H1 (cell line): ENCODE results near the gene HAVCR2. TPM values are rescaled to one million over a fixed set of nuclear protein-coding genes. Genes with fewer than 3 reads are reported as not detected.

ENCODE experiments used
- CTCF ChIA-PET: fragments of 300-600 bp; sonication (Branson Sonifier 250); formaldehyde crosslinking; loops from one replicate; lab custom pipeline; 2021; ENCODE audit not compliant: partially characterized antibody; lab: Charles Lee
- POLR2A ChIA-PET: fragments of 300-600 bp; sonication (Branson Sonifier 250); formaldehyde crosslinking; loops from one replicate; lab custom pipeline; 2021; ENCODE audit warnings: inconsistent platforms; ENCODE audit not compliant: partially characterized antibody; lab: Charles Lee
- DNase-seq, 2 experiments: peaks; one replicate each; pipeline versions ENCODE4 v3.0.0 to v3.0.0-alpha.2; 2010 to 2022; ENCODE audit warnings: low spot score in 2 of 2, low read depth in 1 of 2, mixed read lengths in 1 of 2
- FAIRE-seq: peaks from 2 replicates; lab custom pipeline; 2011; peaks lifted over from hg19 to GRCh38; lab: Jason Lieb, UNC
- H2AFZ ChIP-seq: 2 replicates; pipeline ENCODE4 v1.8.1; 2012; ENCODE audit warnings: low read length, inconsistent platforms
- H2AK5ac ChIP-seq: 2 replicates; pipeline ENCODE4 v1.6.1; 2013; ENCODE audit warnings: low read depth, low read length
- H2BK120ac ChIP-seq: replicated peaks from 2 replicates; pipeline ENCODE3; 2013; ENCODE audit warnings: low read depth, low read length, inconsistent platforms
- H2BK12ac ChIP-seq: 2 replicates; pipeline ENCODE4 v1.6.1; 2013; ENCODE audit warnings: low read depth, low read length
- H2BK15ac ChIP-seq: 2 replicates; pipeline ENCODE4 v1.6.1; 2013; ENCODE audit warnings: low read length
- H2BK20ac ChIP-seq: 2 replicates; pipeline ENCODE4 v1.6.1; 2013; ENCODE audit warnings: low read length
- H2BK5ac ChIP-seq: 2 replicates; pipeline ENCODE4 v1.6.1; 2013; ENCODE audit warnings: low read depth, low read length
- H3K14ac ChIP-seq: 2 replicates; pipeline ENCODE4 v1.6.1; 2013; ENCODE audit warnings: inconsistent platforms; ENCODE audit not compliant: insufficient read length
- H3K18ac ChIP-seq: 2 replicates; pipeline ENCODE4 v1.6.1; 2013; ENCODE audit warnings: low read length; ENCODE audit errors: extremely low read depth
- H3K23ac ChIP-seq: 2 replicates; pipeline ENCODE4 v1.6.1; 2013; ENCODE audit warnings: inconsistent platforms; ENCODE audit not compliant: insufficient read length
- H3K23me2 ChIP-seq: 2 replicates; pipeline ENCODE4 v1.6.1; 2013; ENCODE audit warnings: low read depth, low read length
- H3K27ac ChIP-seq: 2 replicates; pipeline ENCODE4 v1.6.1; 2011; ENCODE audit warnings: low read depth, low read length, inconsistent platforms
- H3K27me3 ChIP-seq, 4 experiments: replicated peaks in 1 of 4; 1 replicate in 1 of 4; 2 replicates in 3 of 4; pipeline versions ENCODE4 v1.6.1 to v1.8.1; 2011 to 2013; ENCODE audit warnings: low read length in 3 of 4, mild to moderate bottlenecking in 3 of 4, inconsistent platforms in 2 of 4, mixed read lengths in 2 of 4, moderate library complexity in 1 of 4; ENCODE audit not compliant: control insufficient read depth in 3 of 4, insufficient read depth in 3 of 4; ENCODE audit errors: extremely low read depth in 1 of 4
- H3K36me3 ChIP-seq, 4 experiments: 2 replicates each; pipeline versions ENCODE4 v1.6.1 to v1.8.1; 2011 to 2013; ENCODE audit warnings: mild to moderate bottlenecking in 4 of 4, low read length in 3 of 4, moderate library complexity in 2 of 4, control low read depth in 1 of 4, inconsistent platforms in 1 of 4; ENCODE audit not compliant: insufficient read depth in 4 of 4, control insufficient read depth in 2 of 4
- H3K4ac ChIP-seq: replicated peaks from 2 replicates; pipeline ENCODE3; 2013; ENCODE audit warnings: low read length, low read depth, mixed read lengths, inconsistent platforms; ENCODE audit not compliant: insufficient read length
- H3K4me1 ChIP-seq, 4 experiments: replicated peaks in 1 of 4; 1 replicate in 1 of 4; 2 replicates in 3 of 4; pipeline versions ENCODE4 v1.6.1 to v1.8.1; 2011 to 2013; ENCODE audit warnings: low read length in 3 of 4, inconsistent platforms in 2 of 4, mixed read lengths in 1 of 4; ENCODE audit not compliant: insufficient read depth in 4 of 4, control insufficient read depth in 3 of 4
- H3K4me2 ChIP-seq, 2 experiments: 2 replicates each; pipeline versions ENCODE4 v1.6.1 to v1.8.1; 2011 to 2013; ENCODE audit warnings: low read depth in 2 of 2, low read length in 2 of 2, control low read depth in 1 of 2, inconsistent platforms in 1 of 2, mild to moderate bottlenecking in 1 of 2; ENCODE audit not compliant: insufficient read depth in 1 of 2
- H3K4me3 ChIP-seq, 4 experiments: fragments of 200-600, 300-600 bp in 1 of 4; sonication (generic), shearing (Covaris generic), sonication (Bioruptor Twin) in 1 of 4; 2 replicates each; pipeline versions ENCODE4 v1.5.1 to v1.8.1; 2011 to 2016; ENCODE audit warnings: low read length in 4 of 4, low read depth in 3 of 4, control low read depth in 2 of 4, inconsistent platforms in 2 of 4, mild to moderate bottlenecking in 2 of 4, mixed read lengths in 1 of 4, moderate library complexity in 1 of 4; ENCODE audit not compliant: insufficient read depth in 2 of 4; ENCODE audit errors: extremely low read depth in 1 of 4
- H3K56ac ChIP-seq: replicated peaks from 2 replicates; pipeline ENCODE3; 2013; ENCODE audit warnings: low read depth, mild to moderate bottlenecking, mixed read lengths, low read length, inconsistent platforms; ENCODE audit not compliant: insufficient read length
- H3K79me1 ChIP-seq: 2 replicates; pipeline ENCODE4 v1.6.1; 2013; ENCODE audit warnings: low read depth, low read length, control low read depth
- H3K79me2 ChIP-seq, 2 experiments: 2 replicates each; pipeline versions ENCODE4 v1.6.1 to v1.8.1; 2012 to 2013; ENCODE audit warnings: low read length in 2 of 2, mild to moderate bottlenecking in 2 of 2, inconsistent platforms in 1 of 2; ENCODE audit not compliant: insufficient read depth in 2 of 2, control insufficient read depth in 1 of 2
- H3K9ac ChIP-seq, 4 experiments: replicated peaks in 1 of 4; 1 replicate in 1 of 4; 2 replicates in 3 of 4; pipeline versions ENCODE4 v1.6.1 to v1.8.1; 2011 to 2013; ENCODE audit warnings: low read depth in 3 of 4, low read length in 3 of 4, control low read depth in 2 of 4, mild to moderate bottlenecking in 2 of 4, moderate library complexity in 2 of 4, inconsistent platforms in 1 of 4; ENCODE audit errors: extremely low read depth in 1 of 4
- H3K9me3 ChIP-seq, 2 experiments: 2 replicates each; pipeline versions ENCODE4 v1.6.1 to v1.8.1; 2012 to 2013; ENCODE audit warnings: mild to moderate bottlenecking in 2 of 2, moderate library complexity in 2 of 2, control low read depth in 1 of 2, inconsistent platforms in 1 of 2, low read depth in 1 of 2, low read length in 1 of 2, mixed read lengths in 1 of 2; ENCODE audit not compliant: insufficient read depth in 2 of 2
- H4K20me1 ChIP-seq, 2 experiments: replicated peaks in 1 of 2; 2 replicates each; pipeline versions ENCODE3 to v1.8.1; 2011 to 2013; ENCODE audit warnings: inconsistent platforms in 2 of 2, low read length in 2 of 2, mild to moderate bottlenecking in 1 of 2; ENCODE audit not compliant: insufficient read depth in 2 of 2, control insufficient read depth in 1 of 2
- H4K5ac ChIP-seq: 2 replicates; pipeline ENCODE4 v1.6.1; 2013; ENCODE audit warnings: low read length, low read depth, mixed read lengths, inconsistent platforms; ENCODE audit not compliant: insufficient read length
- H4K8ac ChIP-seq: 2 replicates; pipeline ENCODE4 v1.8.0; 2013; ENCODE audit warnings: mild to moderate bottlenecking, moderate library complexity, low read length, inconsistent platforms; ENCODE audit not compliant: insufficient read depth; ENCODE audit errors: extremely low read depth
- H4K91ac ChIP-seq: replicated peaks from 2 replicates; pipeline ENCODE3; 2013; ENCODE audit warnings: low read length, mixed read lengths, inconsistent platforms; ENCODE audit not compliant: insufficient read length
- WGBS, 2 experiments: shearing (Covaris generic) in 1 of 2; methylation state at CpG; one replicate each; pipeline versions ENCODE4 v1.1.6 to v1.1.7; 2013 to 2015; ENCODE audit warnings: low lambda C conversion rate in 2 of 2, mixed read lengths in 2 of 2, inconsistent platforms in 1 of 2, low coverage in 1 of 2, missing lambda C conversion rate in 1 of 2; ENCODE audit not compliant: insufficient replicate concordance in 2 of 2, insufficient coverage in 1 of 2, insufficient read length in 1 of 2; ENCODE audit errors: extremely low coverage in 1 of 2, missing lambda C conversion rate in 1 of 2; 5-methylcytosine and 5-hydroxymethylcytosine counted together
- polyA plus RNA-seq, 7 experiments: library from polyadenylated mRNA; depleted of rRNA in 3 of 7; stranded (reverse) in 5 of 7; unstranded in 2 of 7; fragments of >200 nt in 5 of 7; fragments of 200-250 nt in 2 of 7; gene quantifications; 1 replicate in 5 of 7; 2 replicates in 1 of 7; 4 replicates in 1 of 7; pipeline versions ENCODE4 v1.2.1 to v1.2.3, GENCODE V29; 2011 to 2013; ENCODE audit warnings: missing spikeins in 2 of 7, mixed read lengths in 2 of 7
- total RNA-seq: library from RNA; stranded (reverse); fragmentation: NEBNext Ultra II Directional; extraction: Animal tissue kit (Norgen Biotek cat#: 25700); gene quantifications from 2 replicates; pipeline ENCODE4 v1.2.1, GENCODE V29; 2021

HAVCR2 gene
- total and polyA plus RNA-seq, 2 of the 8 experiments (the other 6 are each of a cell fraction or from before 2014, with no cell fraction given) = 0.03 TPM; not detected in 1

DNA sequence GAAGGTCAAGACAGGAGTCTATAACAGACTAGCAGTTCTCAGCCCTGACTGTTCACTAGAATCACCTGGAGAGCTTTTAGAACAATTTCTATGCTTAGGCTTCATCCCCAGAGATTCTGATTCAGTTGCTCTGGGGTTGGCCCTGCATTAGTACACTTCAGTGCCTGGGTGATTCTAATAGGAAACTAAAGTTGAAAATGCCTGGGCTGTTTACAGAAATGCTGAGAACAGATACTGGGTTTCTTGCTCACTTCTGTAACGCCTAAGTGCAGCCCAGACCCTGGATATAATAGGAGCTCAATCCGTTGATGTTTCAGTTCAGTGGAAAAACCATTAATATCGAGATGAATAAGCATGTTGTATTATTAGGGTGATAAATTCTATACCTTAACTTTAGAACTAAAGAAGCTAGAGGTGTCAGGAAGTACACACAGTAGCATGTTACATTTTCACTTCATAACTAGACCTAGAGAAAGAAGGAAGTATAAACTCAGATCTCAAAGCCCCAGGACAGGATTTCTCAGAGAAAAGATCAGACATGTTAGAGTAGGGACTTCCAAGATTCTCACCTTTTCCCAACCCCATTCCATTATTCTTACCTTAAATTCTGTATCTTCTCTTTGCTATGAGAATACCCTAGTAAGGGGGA lies 20.4 kb downstream of the HAVCR2 start:
- Histone ChIP-seq H4K5ac (no peak overlapping the region), H2BK5ac (no peak overlapping the region), H2BK12ac (no peak overlapping the region), H3K27me3 (no peaks in the 10 kb centered on the region), H3K79me2 (no peaks in the 10 kb centered on the region), H3K36me3 (no peaks in the 10 kb centered on the region), H3K4me2 (no peak overlapping the region), H3K9ac (no peak overlapping the region), H2BK20ac (no peak overlapping the region), H2BK120ac (no peak overlapping the region), H3K56ac (no peak overlapping the region), H2AK5ac (no peak overlapping the region), H3K4me1 (no peaks in the 10 kb centered on the region), H3K4ac (no peak overlapping the region), H4K91ac (no peak overlapping the region), H3K18ac (no peak overlapping the region), H3K27ac (no peak overlapping the region), H3K4me3 (no peak overlapping the region), H3K79me1 (no peaks in the 10 kb centered on the region), H2BK15ac (no peak overlapping the region), H2AFZ (no peak overlapping the region), H3K14ac (no peak overlapping the region), H3K9me3 (no peaks in the 10 kb centered on the region), H3K23ac (no peak overlapping the region), H3K23me2 (no peaks in the 10 kb centered on the region), H4K20me1 (no peaks in the 10 kb centered on the region), H4K8ac (no peak overlapping the region)
- DNase-seq (no peak), FAIRE-seq (no peak)
- WGBS, 2 experiments = 84% methylated on average over 3 of the region's 3 CpGs; no CpG with 5 or more reads in 1 of the 2 experiments
- POLR2A ChIA-PET = no interaction called here
- CTCF ChIA-PET = no interaction called here
